Effector memory CD4-positive, alpha-beta T cell (primary cell): ENCODE data around the gene TMX3.

Source experiments
- DNase-seq, 3 donors: peaks; one replicate each; pipeline ENCODE4 v3.0.0-alpha.2; 2020
- H3K27ac ChIP-seq: 2 replicates; pipeline ENCODE4 v1.7.0; 2013; ENCODE audit warnings: mild to moderate bottlenecking, low read length, moderate library complexity; ENCODE audit not compliant: insufficient read depth, poor library complexity, severe bottlenecking
- H3K27me3 ChIP-seq: replicated peaks from 2 replicates; pipeline ENCODE4 v1.7.0; 2013; ENCODE audit warnings: mild to moderate bottlenecking, low read length; ENCODE audit not compliant: insufficient read depth, control insufficient read depth, poor library complexity, severe bottlenecking
- H3K36me3 ChIP-seq: 2 replicates; pipeline ENCODE4 v1.7.0; 2013; ENCODE audit warnings: mild to moderate bottlenecking, low read length, moderate library complexity; ENCODE audit not compliant: control insufficient read depth, insufficient read depth
- H3K4me1 ChIP-seq: 2 replicates; pipeline ENCODE4 v1.7.0; 2013; ENCODE audit warnings: low read length, mild to moderate bottlenecking; ENCODE audit not compliant: control insufficient read depth, insufficient read depth, poor library complexity, severe bottlenecking
- H3K4me3 ChIP-seq: 2 replicates; pipeline ENCODE4 v1.7.0; 2013; ENCODE audit warnings: low read length, low read depth, mild to moderate bottlenecking; ENCODE audit not compliant: insufficient read depth, poor library complexity, severe bottlenecking
- H3K9me3 ChIP-seq: 2 replicates; pipeline ENCODE4 v1.7.0; 2013; ENCODE audit warnings: mild to moderate bottlenecking, low read length, moderate library complexity; ENCODE audit not compliant: control insufficient read depth

TMX3 gene

DNA sequence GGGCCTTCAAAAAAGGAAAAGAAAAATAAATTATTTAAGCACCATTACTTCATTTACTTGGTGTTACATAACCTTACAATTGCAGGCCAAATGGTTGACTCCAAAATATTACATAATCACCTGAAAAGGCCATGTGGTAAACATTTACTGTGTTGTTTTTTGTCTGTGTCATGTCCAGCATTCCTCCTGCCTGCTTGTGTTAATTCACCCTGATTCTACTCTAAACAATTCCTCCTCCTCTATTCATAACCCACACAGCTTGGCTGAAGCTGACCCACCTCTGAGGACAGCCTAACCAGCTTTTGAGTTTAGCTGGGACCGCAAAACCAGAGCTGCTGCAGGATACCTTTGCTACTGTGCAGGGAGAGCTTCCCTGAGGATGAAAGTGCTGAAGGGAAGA lies 35.4 kb downstream of the TMX3 start:
- H3K36me3 ChIP-seq, result peaks cover 64% of the 10 kb centered on the region
- H3K27me3 ChIP-seq, result no peaks in the 10 kb centered on the region
- no peaks in the 10 kb centered on the region for H3K4me1 ChIP-seq
- no peak overlapping the region for H3K4me3 ChIP-seq
- H3K9me3 ChIP-seq, result no peaks in the 10 kb centered on the region
- H3K27ac ChIP-seq, result no peak overlapping the region
- no peak for DNase-seq

DNA sequence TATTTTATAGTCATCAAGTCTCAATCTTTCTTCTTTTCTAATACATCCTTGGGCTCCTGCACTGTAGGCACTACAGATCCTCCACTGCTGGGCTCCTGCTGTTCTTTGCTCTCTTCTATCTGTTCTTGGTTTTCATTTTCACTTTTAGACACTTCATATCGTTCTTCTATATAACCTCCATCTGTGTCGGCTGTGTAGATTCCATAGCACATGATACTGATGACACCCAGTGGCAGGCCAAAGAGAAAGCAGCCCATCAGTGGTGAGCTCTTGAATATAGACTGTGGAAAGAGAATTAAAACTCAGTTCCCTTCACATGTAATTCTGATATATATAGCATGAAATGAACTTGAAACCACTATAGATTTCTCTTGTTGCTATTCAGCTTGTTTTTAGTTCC lies 38.0 kb downstream of the TMX3 start:
- H3K27ac ChIP-seq, result no peak overlapping the region
- H3K4me3 ChIP-seq, result no peak overlapping the region
- no peaks in the 10 kb centered on the region for H3K4me1 ChIP-seq
- H3K36me3 ChIP-seq, result peaks cover 45% of the 10 kb centered on the region
- no peaks in the 10 kb centered on the region for H3K27me3 ChIP-seq
- DNase-seq, result no peak
- H3K9me3 ChIP-seq, result no peaks in the 10 kb centered on the region

DNA sequence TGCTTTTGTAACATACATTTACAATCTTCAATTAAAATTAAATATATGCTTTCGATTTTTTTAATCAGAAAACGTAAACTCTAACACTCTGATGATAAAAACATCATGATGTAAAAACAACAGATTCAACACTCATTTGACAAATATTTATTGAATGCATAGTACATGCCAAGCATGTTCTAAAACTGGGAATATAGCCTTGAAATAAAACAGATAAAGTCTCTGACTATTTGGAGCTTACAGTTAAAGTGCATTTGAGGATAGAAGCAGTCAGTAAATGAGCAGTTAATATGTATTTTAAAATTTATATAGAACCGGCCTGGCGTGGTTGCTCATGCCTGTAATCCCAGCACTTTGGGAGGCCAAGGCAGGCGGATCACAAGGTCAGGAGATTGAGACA lies 47.8 kb downstream of the TMX3 start:
- DNase-seq, result no peak
- no peaks in the 10 kb centered on the region for H3K27me3 ChIP-seq
- no peaks in the 10 kb centered on the region for H3K9me3 ChIP-seq
- H3K36me3 ChIP-seq, result no peaks in the 10 kb centered on the region
- no peak overlapping the region for H3K27ac ChIP-seq
- H3K4me3 ChIP-seq, result no peak overlapping the region
- H3K4me1 ChIP-seq, result no peaks in the 10 kb centered on the region

DNA sequence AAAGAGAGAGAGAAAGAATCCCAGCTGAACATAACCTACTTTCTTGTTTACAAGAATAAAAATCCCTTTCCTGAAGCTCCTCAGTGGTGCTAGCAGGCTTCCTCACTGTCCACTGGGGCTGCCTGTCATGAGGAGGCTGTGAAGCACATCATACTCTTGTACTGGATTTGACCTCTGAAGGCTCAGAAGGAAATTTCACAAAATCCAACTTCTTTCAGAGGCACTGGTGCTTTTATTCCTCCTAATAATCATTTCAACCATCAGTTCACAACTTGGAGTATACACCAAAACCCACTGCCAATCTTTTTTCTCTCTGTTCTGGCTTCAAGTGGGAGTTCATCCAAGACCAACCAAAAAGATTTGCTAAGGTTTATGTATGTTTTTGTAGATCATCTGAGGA lies 48.5 kb downstream of the TMX3 start:
- Histone ChIP-seq H3K27me3 (no peaks in the 10 kb centered on the region), H3K9me3 (no peaks in the 10 kb centered on the region), H3K27ac (no peak overlapping the region), H3K4me3 (no peak overlapping the region), H3K4me1 (no peaks in the 10 kb centered on the region), H3K36me3 (no peaks in the 10 kb centered on the region)
- DNase-seq, result no peak

DNA sequence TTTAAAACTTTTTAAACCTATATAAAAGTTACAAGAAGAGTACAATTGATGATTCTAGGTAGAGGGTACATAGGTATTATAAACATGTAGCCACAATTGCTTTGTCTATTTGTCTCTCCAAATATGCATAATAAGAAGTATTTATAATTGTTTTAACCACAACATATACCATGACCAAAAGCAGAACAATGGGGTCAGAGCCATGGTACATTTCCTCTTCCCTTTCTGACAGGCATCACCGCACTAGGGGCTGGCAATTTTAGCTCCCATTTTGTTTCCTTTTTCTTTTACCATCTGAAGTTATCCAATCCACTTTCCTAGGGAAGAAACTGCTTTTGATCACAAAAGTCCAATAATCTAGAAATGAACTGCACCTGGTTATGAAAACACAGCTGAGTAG lies 49.3 kb downstream of the TMX3 start:
- Histone ChIP-seq H3K9me3 (no peaks in the 10 kb centered on the region), H3K27me3 (no peaks in the 10 kb centered on the region), H3K36me3 (no peaks in the 10 kb centered on the region), H3K27ac (no peak overlapping the region), H3K4me1 (no peaks in the 10 kb centered on the region), H3K4me3 (no peak overlapping the region)
- DNase-seq, result no peak

DNA sequence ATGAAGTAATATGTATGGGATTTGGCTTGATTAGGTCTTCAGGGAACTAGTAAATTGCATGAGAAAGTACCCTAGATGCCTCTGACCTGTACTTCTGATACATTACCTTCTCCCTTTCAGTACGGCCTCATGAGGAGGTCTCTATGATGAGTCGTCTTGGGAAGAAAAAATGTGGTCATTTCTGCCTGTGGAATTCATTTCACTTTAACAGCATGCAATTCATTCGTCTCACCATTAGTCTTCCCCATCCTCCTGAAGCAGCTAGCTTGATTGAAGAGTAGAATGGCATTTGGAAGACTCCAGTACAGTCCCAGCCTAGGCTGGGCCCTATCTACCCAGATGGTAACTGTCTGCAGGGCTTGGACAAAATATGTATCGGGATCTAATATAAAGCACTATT lies 52.2 kb downstream of the TMX3 start:
- Histone ChIP-seq H3K4me3 (no peak overlapping the region), H3K4me1 (no peaks in the 10 kb centered on the region), H3K27me3 (no peaks in the 10 kb centered on the region), H3K27ac (no peak overlapping the region), H3K36me3 (no peaks in the 10 kb centered on the region), H3K9me3 (no peaks in the 10 kb centered on the region)
- DNase-seq, result no peak

DNA sequence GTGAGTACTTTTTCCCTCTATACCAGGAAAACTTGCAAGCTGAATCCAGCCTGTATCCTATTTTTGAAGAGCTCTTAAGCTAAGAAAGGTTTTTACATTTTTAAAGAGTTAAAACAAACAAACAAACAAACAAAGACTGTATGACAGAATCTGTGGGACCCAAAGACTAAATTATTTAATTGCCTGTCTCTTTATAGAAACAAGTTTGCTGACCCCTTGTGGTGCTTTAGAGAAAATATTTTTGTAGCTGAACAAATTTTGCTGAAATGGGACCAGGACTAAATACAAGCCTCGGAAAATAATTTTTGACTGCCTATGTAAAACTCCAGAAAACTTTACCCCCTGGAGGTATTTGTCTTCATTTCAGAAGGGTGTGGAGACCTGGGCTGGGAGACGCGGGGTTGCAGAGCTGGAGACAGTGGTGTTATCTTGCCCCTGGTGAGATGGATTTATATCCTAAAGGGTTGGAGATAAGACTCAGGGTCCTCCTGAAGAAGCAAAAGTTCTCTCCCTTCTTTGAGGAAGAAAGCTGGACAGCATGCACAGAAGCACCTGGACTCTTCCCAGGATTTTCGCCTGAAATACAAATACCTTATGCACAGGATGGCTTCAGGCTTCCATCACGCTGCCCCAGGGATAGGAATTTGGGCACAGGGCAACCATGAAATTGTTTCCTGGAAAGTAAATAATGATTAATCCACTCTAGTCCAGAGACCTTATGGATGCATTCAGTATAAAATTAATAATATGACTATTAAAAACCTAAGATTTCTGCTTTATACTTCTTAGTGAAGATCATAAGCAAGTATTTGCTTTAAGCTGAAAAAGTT lies 54.3 kb downstream of the TMX3 start:
- Histone ChIP-seq H3K4me3 (no peak overlapping the region), H3K9me3 (no peaks in the 10 kb centered on the region), H3K4me1 (no peaks in the 10 kb centered on the region), H3K36me3 (no peaks in the 10 kb centered on the region), H3K27ac (no peak overlapping the region), H3K27me3 (no peaks in the 10 kb centered on the region)
- DNase-seq, result no peak

DNA sequence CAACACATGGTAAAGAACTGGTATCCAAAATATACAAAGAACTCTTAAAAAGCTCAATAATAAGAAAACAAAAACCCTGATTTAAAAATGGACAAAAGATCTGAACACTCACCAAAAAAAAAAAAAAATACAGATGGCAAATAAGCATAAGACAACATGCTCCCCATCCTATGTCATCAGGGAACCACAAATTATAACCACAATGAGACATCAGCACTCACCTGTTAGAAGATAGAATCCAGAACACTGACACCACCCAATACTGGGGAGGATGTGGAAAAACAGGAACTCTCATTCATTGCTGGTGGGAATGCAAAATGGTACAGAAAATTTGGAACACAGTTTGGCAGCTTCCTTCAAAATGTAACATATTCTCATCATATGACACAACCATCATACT lies 66.7 kb downstream of the TMX3 start:
- no peak overlapping the region for H3K4me3 ChIP-seq

DNA sequence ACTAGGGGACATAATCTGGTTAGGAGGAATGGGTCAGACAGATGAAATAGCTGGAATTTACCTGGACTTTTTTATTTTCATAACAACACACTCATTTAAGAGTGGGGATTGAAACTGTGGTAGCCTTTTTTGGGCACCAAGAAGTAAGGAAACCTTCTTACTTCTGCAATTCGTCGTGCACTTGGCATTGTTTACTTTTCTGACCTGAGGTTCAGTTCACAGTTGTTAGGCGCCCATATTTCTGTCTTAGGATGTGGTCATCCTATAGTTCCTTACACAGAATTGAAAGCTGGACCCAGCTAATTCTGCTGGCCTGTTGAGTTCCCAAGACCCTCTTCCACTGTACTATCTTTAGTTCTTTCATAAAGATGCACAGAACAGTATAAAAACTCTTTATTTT lies 72.9 kb downstream of the TMX3 start:
- no peaks in the 10 kb centered on the region for H3K4me1 ChIP-seq
- H3K27ac ChIP-seq, result no peak overlapping the region

More for the DNA sequence above, 66.7 kb downstream of the TMX3 start:
- H3K4me1 ChIP-seq, result no peaks in the 10 kb centered on the region
- no peaks in the 10 kb centered on the region for H3K9me3 ChIP-seq
- DNase-seq, result no peak
- no peaks in the 10 kb centered on the region for H3K27me3 ChIP-seq
- no peak overlapping the region for H3K27ac ChIP-seq
- H3K36me3 ChIP-seq, result no peaks in the 10 kb centered on the region

DNA sequence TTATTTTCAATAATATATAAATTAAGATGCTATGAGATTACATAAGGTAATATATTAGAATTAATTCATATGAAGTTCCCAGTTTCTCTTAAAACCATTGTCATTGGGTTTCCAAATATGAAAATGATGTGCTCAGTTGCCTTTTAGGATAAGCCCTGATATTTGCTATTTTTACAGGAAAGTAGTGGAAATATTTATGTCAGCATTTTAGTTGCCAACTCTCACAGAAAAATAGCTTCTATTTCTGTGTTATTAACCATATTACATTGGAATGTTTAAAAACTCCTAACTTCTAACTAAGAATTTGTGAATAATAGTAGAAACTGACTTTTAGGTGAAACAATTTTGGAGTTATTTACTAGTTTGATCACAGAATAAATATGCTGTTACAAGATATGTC lies 74.0 kb downstream of the TMX3 start:
- DNase-seq, result no peak
- no peaks in the 10 kb centered on the region for H3K9me3 ChIP-seq
- H3K27ac ChIP-seq, result no peak overlapping the region
- no peaks in the 10 kb centered on the region for H3K4me1 ChIP-seq
- H3K4me3 ChIP-seq, result no peak overlapping the region
- no peaks in the 10 kb centered on the region for H3K36me3 ChIP-seq
- no peaks in the 10 kb centered on the region for H3K27me3 ChIP-seq

More for the DNA sequence above, 72.9 kb downstream of the TMX3 start:
- Histone ChIP-seq H3K36me3 (no peaks in the 10 kb centered on the region), H3K27me3 (no peaks in the 10 kb centered on the region), H3K4me3 (no peak overlapping the region), H3K9me3 (no peaks in the 10 kb centered on the region)
- DNase-seq, result no peak
